PC-9 (cell line): Measurements from ENCODE around the gene OR51G2. TPM values are rescaled to one million over a fixed set of nuclear protein-coding genes. Genes with fewer than 3 reads are reported as not detected.

Source experiments
- BruUV-seq: library from RNA; stranded (reverse); fragments of 400-500 nt; replicated peaks from 2 replicates; lab custom pipeline; 2021; lab: Mats Ljungman, UMichigan
- CTCF ChIA-PET: fragments of 300-600 bp; sonication (Branson Sonifier 250); formaldehyde crosslinking; loops from one replicate; lab custom pipeline; 2022; ENCODE audit warnings: antibody characterized with exemption; lab: Charles Lee
- POLR2A ChIA-PET: fragments of 300-600 bp; sonication (Branson Sonifier 250); formaldehyde crosslinking; loops from one replicate; lab custom pipeline; 2022; ENCODE audit warnings: antibody characterized with exemption; ENCODE audit not compliant: unreplicated experiment; lab: Charles Lee
- DNase-seq, 2 experiments: peaks; one replicate each; pipeline versions ENCODE4 v3.0.0 to v3.0.0-alpha.2; 2015 to 2022; ENCODE audit warnings: mixed read lengths in 1 of 2
- H2AFZ ChIP-seq: fragments of 200-600 bp; sonication (generic); 2 replicates; pipeline ENCODE4 v1.8.1; 2017; ENCODE audit warnings: antibody characterized with exemption
- H3F3A ChIP-seq: fragments of 200-600 bp; sonication (generic); 2 replicates; pipeline ENCODE4 v1.8.1; 2017; ENCODE audit warnings: antibody characterized with exemption, mild to moderate bottlenecking, low read depth; ENCODE audit not compliant: insufficient read depth
- H3K27ac ChIP-seq: fragments of 200-600 bp; sonication (generic); 2 replicates; pipeline ENCODE4 v1.6.1; 2016; ENCODE audit warnings: mixed run types
- H3K27me3 ChIP-seq: fragments of 200-600 bp; sonication (generic); 2 replicates; pipeline ENCODE4 v1.6.1; 2016; ENCODE audit warnings: low read depth, mixed run types; ENCODE audit not compliant: insufficient read depth
- H3K36me3 ChIP-seq: fragments of 200-600 bp; sonication (generic); 2 replicates; pipeline ENCODE4 v1.6.1; 2016; ENCODE audit warnings: low read depth, mixed run types
- H3K4me1 ChIP-seq: fragments of 200-600 bp; sonication (generic); replicated peaks from 2 replicates; pipeline ENCODE4 v1.6.1; 2016; ENCODE audit warnings: mixed run types; ENCODE audit not compliant: insufficient read depth
- H3K4me2 ChIP-seq: fragments of 200-600 bp; sonication (generic); 2 replicates; pipeline ENCODE4 v1.6.1; 2017; ENCODE audit warnings: mixed run types
- H3K4me3 ChIP-seq: fragments of 200-600 bp; sonication (generic); 2 replicates; pipeline ENCODE4 v1.6.1; 2016; ENCODE audit warnings: mixed run types
- H3K79me2 ChIP-seq: fragments of 200-600 bp; sonication (generic); 2 replicates; pipeline ENCODE4 v1.6.1; 2017; ENCODE audit warnings: low read depth, mixed run types
- H3K9me2 ChIP-seq: fragments of 200-600 bp; sonication (generic); 2 replicates; pipeline ENCODE4 v1.8.1; 2017; ENCODE audit warnings: mild to moderate bottlenecking; ENCODE audit not compliant: insufficient read depth
- H3K9me3 ChIP-seq: fragments of 200-600 bp; sonication (generic); 2 replicates; pipeline ENCODE4 v1.8.1; 2016; ENCODE audit warnings: low read depth; ENCODE audit not compliant: insufficient read depth
- H4K20me1 ChIP-seq: fragments of 200-600 bp; sonication (generic); 2 replicates; pipeline ENCODE4 v1.8.1; 2017; ENCODE audit not compliant: insufficient read depth
- EZH2 ChIP-seq: fragments of 200-600 bp; sonication (generic); IDR thresholded peaks from 2 replicates; pipeline ENCODE4 v1.8.0; 2017; ENCODE audit warnings: antibody characterized with exemption, low read depth
- intact Hi-C: fragments of 100-400 bp; cut with micrococcal nuclease; formaldehyde crosslinking; loops from one replicate; pipeline ENCODE4 v1.10.0; 2022; ENCODE audit not compliant: unreplicated experiment
- total RNA-seq: library from RNA; stranded (reverse); gene quantifications from 2 replicates; pipeline ENCODE4 v1.2.3, GENCODE V29; 2021
- TF ChIP-seq, protein P1 (sequence below): fragments of 200-600 bp; sonication (generic); conservative IDR thresholded peaks from 2 replicates; pipeline ENCODE4 v1.6.1; 2017; ENCODE audit warnings: mixed run types, antibody characterized with exemption, mild to moderate bottlenecking, moderate library complexity

Gene OR51G2
- total RNA-seq, 1 experiment from 2014 or later: not detected

DNA sequence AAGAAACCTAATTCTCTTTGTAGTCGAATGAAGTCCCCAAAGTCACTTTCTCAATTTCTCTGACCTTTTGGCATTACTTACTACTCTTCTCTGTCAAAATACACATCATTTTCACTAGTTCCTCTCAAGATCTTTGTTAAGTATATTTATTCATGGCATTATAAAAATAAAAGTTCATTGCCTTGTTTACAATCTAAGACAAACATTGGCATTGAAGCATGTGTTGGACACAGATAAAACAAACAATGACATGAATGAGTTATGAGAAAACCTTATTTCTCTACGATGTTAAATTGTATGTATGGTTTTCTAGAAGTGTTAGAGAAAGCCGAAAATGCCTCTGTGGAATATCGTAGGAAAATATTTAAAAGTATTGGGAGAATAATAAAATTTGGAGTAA is 13.6 kb upstream of the OR51G2 start:
- CTCF ChIA-PET: no interaction called here

DNA sequence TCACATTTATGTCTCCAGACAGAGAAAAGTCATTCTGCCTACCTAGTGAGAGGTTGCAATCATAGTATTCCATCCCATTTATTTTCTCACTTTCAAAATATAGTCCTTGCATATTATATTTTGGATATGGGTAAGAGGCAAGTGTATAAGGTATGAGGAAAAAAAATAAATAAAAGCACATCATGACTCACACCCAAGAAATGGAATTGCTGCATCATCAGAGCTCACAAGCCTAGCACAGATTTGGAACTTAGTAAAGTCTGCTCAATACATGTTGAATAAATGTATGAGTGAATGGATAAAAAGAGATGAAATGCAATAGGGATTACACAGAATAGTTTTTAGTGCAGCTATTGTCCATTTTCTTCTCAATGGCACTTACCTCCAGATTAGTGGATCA is 7.5 kb upstream of the OR51G2 start:
- Histone ChIP-seq H2AFZ (no peak overlapping the region), H4K20me1 (no peaks in the 10 kb centered on the region), H3K27ac (no peak overlapping the region), H3K36me3 (no peaks in the 10 kb centered on the region), H3K27me3 (no peaks in the 10 kb centered on the region), H3K4me3 (no peak overlapping the region), H3K9me2 (no peaks in the 10 kb centered on the region), H3K9me3 (no peaks in the 10 kb centered on the region), H3F3A (no peaks in the 10 kb centered on the region), H3K79me2 (no peaks in the 10 kb centered on the region), H3K4me2 (no peak overlapping the region), H3K4me1 (no peaks in the 10 kb centered on the region)
- CTCF ChIA-PET: no interaction called here
- BruUV-seq: no TSS peak
- TF ChIP-seq EZH2: no peak
- TF ChIP-seq, protein P1, sequence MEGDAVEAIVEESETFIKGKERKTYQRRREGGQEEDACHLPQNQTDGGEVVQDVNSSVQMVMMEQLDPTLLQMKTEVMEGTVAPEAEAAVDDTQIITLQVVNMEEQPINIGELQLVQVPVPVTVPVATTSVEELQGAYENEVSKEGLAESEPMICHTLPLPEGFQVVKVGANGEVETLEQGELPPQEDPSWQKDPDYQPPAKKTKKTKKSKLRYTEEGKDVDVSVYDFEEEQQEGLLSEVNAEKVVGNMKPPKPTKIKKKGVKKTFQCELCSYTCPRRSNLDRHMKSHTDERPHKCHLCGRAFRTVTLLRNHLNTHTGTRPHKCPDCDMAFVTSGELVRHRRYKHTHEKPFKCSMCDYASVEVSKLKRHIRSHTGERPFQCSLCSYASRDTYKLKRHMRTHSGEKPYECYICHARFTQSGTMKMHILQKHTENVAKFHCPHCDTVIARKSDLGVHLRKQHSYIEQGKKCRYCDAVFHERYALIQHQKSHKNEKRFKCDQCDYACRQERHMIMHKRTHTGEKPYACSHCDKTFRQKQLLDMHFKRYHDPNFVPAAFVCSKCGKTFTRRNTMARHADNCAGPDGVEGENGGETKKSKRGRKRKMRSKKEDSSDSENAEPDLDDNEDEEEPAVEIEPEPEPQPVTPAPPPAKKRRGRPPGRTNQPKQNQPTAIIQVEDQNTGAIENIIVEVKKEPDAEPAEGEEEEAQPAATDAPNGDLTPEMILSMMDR: no peak
- POLR2A ChIA-PET: no interaction called here
- no peak for DNase-seq
- intact Hi-C loops: no loop called here

More for the DNA sequence above, 13.6 kb upstream of the OR51G2 start:
- no peaks in the 10 kb centered on the region for H3K79me2 ChIP-seq
- H3K4me3 ChIP-seq: no peak overlapping the region
- no peak for TF ChIP-seq EZH2
- TF ChIP-seq, protein P1: no peak
- no peaks in the 10 kb centered on the region for H3K4me1 ChIP-seq
- POLR2A ChIA-PET: interaction anchor here (0.7 kb wide), 1 partner anchor 34 kb away, joined by 3 read pairs; no protein-coding TSS in a partner anchor
- no peaks in the 10 kb centered on the region for H3K27me3 ChIP-seq
- no peaks in the 10 kb centered on the region for H4K20me1 ChIP-seq
- H2AFZ ChIP-seq: no peak overlapping the region
- no peak overlapping the region for H3K27ac ChIP-seq
- DNase-seq: no peak
- H3K9me2 ChIP-seq: no peaks in the 10 kb centered on the region
- H3K9me3 ChIP-seq: no peaks in the 10 kb centered on the region
- BruUV-seq: no TSS peak
- H3F3A ChIP-seq: no peaks in the 10 kb centered on the region
- intact Hi-C loops: no loop called here
- no peaks in the 10 kb centered on the region for H3K36me3 ChIP-seq
- H3K4me2 ChIP-seq: no peak overlapping the region

GRCh38 chr11:4924239-4924638 is 5.1 kb upstream of the OR51G2 start, which contains the start of gene OR51G1:
OR51G1 (minus strand) TSS chr11:4924339; CDS start chr11:4924339, 0 bp downstream.
- Histone ChIP-seq H3K79me2 (no peaks in the 10 kb centered on the region), H3K4me2 (no peak within 1 kb of the TSS), H3K4me3 (no peak within 1 kb of the TSS), H3K9me3 (no peaks in the 10 kb centered on the region), H3K27me3 (no peaks in the 10 kb centered on the region), H3K27ac (no peak within 1 kb of the TSS), H3F3A (no peaks in the 10 kb centered on the region), H2AFZ (no peak within 1 kb of the TSS), H3K4me1 (no peaks in the 10 kb centered on the region), H3K36me3 (no peaks in the 10 kb centered on the region), H3K9me2 (no peaks in the 10 kb centered on the region), H4K20me1 (no peaks in the 10 kb centered on the region)
- TF ChIP-seq, protein P1: no peak
- TF ChIP-seq EZH2: no peak
- intact Hi-C loops: no loop called here
- DNase-seq: no peak
- POLR2A ChIA-PET: no interaction called here
- BruUV-seq: no TSS peak
- CTCF ChIA-PET: no interaction called here
